Upper lobe of left lung (tissue), 4 donors: Measurements from ENCODE around the gene VAC14.

Experiments
- CTCF ChIP-seq, 6 experiments: fragments of 450-650 bp in 4 of 6; fragments of 200-600 bp in 2 of 6; sonication (generic) in 2 of 6; IDR thresholded peaks; one replicate each; pipeline ENCODE4 v1.5.1; 2016 to 2019; ENCODE audit warnings: antibody characterized with exemption in 6 of 6
- EP300 ChIP-seq, 4 donors: sonication (generic); formaldehyde crosslinking; IDR thresholded peaks; one replicate each; pipeline ENCODE4 v1.5.1; 2017; ENCODE audit warnings: antibody characterized with exemption in 4 of 4, control low read depth in 2 of 4
- POLR2A ChIP-seq, 4 donors: fragments of 450-650 bp; IDR thresholded peaks; one replicate each; pipeline ENCODE4 v1.5.1; 2016 to 2017; ENCODE audit warnings: antibody characterized with exemption in 4 of 4, mild to moderate bottlenecking in 2 of 4
- POLR2AphosphoS5 ChIP-seq, 2 donors: sonication (generic); formaldehyde crosslinking; IDR thresholded peaks; one replicate each; pipeline ENCODE4 v1.5.1; 2017; ENCODE audit warnings: antibody characterized with exemption in 2 of 2

DNA sequence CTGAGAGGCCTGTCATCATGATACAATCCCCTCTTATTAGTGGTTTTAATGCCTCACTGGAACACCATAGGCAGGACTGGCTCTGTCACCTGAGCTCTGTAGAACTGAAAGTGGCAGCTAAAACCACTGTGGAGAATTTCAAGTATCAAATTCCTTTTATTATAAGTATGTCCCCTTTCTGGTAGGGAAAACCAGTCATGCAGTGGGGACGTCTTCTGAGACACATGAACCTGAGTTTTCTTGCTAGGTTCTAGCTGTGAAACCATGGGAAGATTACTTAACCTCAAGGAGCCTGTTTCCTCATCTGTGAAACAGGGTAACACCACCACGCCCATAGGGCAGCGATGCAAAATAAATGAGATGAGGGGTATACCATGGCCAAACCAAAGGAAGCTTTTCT lies 4.7 kb downstream of the VAC14 start:
- TF ChIP-seq EP300 (IDR thresholded peaks at IDR 0.05) (no peak), CTCF (IDR thresholded peaks at IDR 0.05) (no peak), POLR2A (IDR thresholded peaks at IDR 0.05) (no peak), POLR2AphosphoS5 (IDR thresholded peaks at IDR 0.05) (no peak)
